ENCODE results near the gene PRKAB1. TPM values are rescaled to one million over a fixed set of nuclear protein-coding genes. Genes with fewer than 3 reads are reported as not detected.

Gene PRKAB1
- total RNA-seq, 1 experiment from 2014 or later: 42.2 TPM

DNA sequence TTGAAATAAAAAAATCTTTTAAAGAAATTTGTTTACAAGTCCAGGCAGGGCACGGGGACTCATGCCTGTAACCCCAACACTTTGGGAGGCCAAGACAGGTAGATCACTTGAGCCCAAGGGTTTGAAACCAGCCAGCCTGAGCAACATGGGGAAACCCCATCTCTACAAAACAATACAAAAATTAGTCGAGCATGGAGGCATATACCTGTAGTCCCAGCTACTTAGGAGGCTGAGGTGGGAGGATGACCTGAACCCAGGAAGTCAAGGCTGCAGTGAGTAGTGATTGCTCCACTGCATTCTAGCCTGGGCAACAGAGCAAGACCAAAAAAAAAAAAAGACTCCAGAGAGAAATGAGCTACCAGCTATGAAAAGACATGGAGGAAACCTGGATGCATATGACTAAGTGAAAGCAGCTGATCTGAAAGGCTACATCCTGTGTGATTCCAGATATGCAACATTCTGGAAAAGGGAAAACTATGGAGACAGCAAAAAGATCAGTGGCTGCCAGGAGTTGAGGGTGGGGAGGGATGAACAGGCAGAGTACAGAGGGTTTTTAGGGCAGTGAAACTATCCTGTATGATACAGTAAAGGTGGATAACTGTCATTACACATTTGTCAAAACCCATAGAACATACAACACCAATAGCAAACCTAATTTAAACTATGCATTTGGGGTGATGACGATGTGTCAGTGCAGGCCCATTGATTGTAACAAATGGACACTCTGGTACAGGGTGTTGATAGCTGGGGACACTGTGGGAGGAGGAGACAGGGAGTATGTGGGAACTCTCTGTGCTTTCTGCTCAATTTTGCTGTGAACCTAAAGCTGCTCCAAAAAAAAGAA is 59.9 kb downstream of the PRKAB1 start:
- Histone ChIP-seq H4K20me1 (ENCODE audit: control insufficient read depth, insufficient read depth, insufficient read length) (no peaks in the 10 kb centered on the region), H2BK15ac (ENCODE audit: low read depth, low read length) (no peak overlapping the region), H4K91ac (ENCODE audit: insufficient read length, low read depth, low read length) (no peak overlapping the region), H3K23ac (ENCODE audit: insufficient read length, low read depth, low read length) (no peak overlapping the region), H2BK5ac (ENCODE audit: insufficient read length, low read length) (no peak overlapping the region), H2BK12ac (ENCODE audit: insufficient read length, low read depth, low read length) (no peak overlapping the region), H3K23me2 (ENCODE audit: insufficient read length, low read depth, low read length, poor library complexity, severe bottlenecking) (no peaks in the 10 kb centered on the region), H2AFZ (ENCODE audit: low read length) (no peak overlapping the region), H3K56ac (ENCODE audit: insufficient read length, low read depth, low read length) (no peak overlapping the region), H3K79me1 (ENCODE audit: insufficient read depth, low read depth, low read length, poor library complexity, severe bottlenecking) (no peaks in the 10 kb centered on the region), H4K5ac (ENCODE audit: insufficient read length, low read depth, low read length) (no peak overlapping the region), H3K4me2 (ENCODE audit: insufficient read depth, insufficient read length, low read length) (no peak overlapping the region), H3K14ac (ENCODE audit: insufficient read depth, low read length) (no peak overlapping the region), H3K4ac (ENCODE audit: low read depth, low read length) (no peak overlapping the region), H2BK20ac (ENCODE audit: low read depth, low read length, poor library complexity, severe bottlenecking) (no peak overlapping the region), H2AK5ac (ENCODE audit: insufficient read length, low read length) (no peak overlapping the region), H3K27me3 (ENCODE audit: insufficient read depth, low read length) (no peaks in the 10 kb centered on the region), H3K18ac (ENCODE audit: insufficient read length, low read depth, low read length) (no peak overlapping the region), H3K4me1 (ENCODE audit: insufficient read depth, low read length) (no peaks in the 10 kb centered on the region), H3K27ac (ENCODE audit: insufficient read length, low read depth, low read length) (no peak overlapping the region), H3T11ph (ENCODE audit: low read length) (no peak overlapping the region), H4K8ac (replicated peaks; ENCODE audit: insufficient read length, low read depth, low read length) (no peak overlapping the region), H3K79me2 (ENCODE audit: insufficient read depth, low read length) (no peaks in the 10 kb centered on the region), H3K9me3 (ENCODE audit: control insufficient read depth, low read depth, low read length) (no peaks in the 10 kb centered on the region), H2BK120ac (ENCODE audit: low read depth, low read length, poor library complexity, severe bottlenecking) (no peak overlapping the region), H3K9ac (ENCODE audit: extremely low read depth, insufficient read length, low read length) (no peak overlapping the region)
- Mint-ChIP-seq H3K4me3 (no peak overlapping the region), H3K27me3 (ENCODE audit: low read depth) (no peaks in the 10 kb centered on the region), H3K36me3 (ENCODE audit: insufficient read depth in 1 of 3, low read depth in 3 of 3) (peaks cover 6 to 47% (median 31%) of the 10 kb centered on the region in 3 experiments; a peak in 6 of 7 replicates), H3K9me3 (no peaks in the 10 kb centered on the region), H3K4me1 (no peaks in the 10 kb centered on the region), H3K27ac (no peak overlapping the region)
- WGBS (ENCODE audit: extremely low coverage, insufficient read length, low lambda C conversion rate): no CpG with 5 or more reads among the region's 3 CpGs
- TF ChIP-seq, protein P1, sequence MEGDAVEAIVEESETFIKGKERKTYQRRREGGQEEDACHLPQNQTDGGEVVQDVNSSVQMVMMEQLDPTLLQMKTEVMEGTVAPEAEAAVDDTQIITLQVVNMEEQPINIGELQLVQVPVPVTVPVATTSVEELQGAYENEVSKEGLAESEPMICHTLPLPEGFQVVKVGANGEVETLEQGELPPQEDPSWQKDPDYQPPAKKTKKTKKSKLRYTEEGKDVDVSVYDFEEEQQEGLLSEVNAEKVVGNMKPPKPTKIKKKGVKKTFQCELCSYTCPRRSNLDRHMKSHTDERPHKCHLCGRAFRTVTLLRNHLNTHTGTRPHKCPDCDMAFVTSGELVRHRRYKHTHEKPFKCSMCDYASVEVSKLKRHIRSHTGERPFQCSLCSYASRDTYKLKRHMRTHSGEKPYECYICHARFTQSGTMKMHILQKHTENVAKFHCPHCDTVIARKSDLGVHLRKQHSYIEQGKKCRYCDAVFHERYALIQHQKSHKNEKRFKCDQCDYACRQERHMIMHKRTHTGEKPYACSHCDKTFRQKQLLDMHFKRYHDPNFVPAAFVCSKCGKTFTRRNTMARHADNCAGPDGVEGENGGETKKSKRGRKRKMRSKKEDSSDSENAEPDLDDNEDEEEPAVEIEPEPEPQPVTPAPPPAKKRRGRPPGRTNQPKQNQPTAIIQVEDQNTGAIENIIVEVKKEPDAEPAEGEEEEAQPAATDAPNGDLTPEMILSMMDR (conservative IDR thresholded peaks at IDR 0.05): no peak
- no peak for DNase-seq

Measured in H9 (cell line).